Left lung (tissue), 10 donors: ENCODE measurements around the gene EIF4E2. TPM values are rescaled to one million over a fixed set of nuclear protein-coding genes. Genes with fewer than 3 reads are reported as not detected.

Experiments used
- ATAC-seq: fragments of 200-7000 bp; cut with Tn5 transposase; one replicate; pipeline ENCODE4 v1.9.1; 2020; ENCODE audit warnings: moderate library complexity
- DNase-seq, 4 donors: peaks; one replicate each; pipeline ENCODE4 v3.0.0-alpha.2; 2013 to 2020
- H3K27ac ChIP-seq, 2 donors: fragments of 200-600 bp; sonication (generic) in 1 of 2; one replicate each; pipeline versions ENCODE4 v1.5.0 to v1.8.0; 2020 to 2021
- H3K27me3 ChIP-seq, 2 donors: fragments of 200-600 bp; sonication (generic) in 1 of 2; one replicate each; pipeline versions ENCODE4 v1.5.0 to v1.8.0; 2020 to 2021
- H3K36me3 ChIP-seq, 2 donors: fragments of 200-600 bp; sonication (generic) in 1 of 2; one replicate each; pipeline versions ENCODE4 v1.5.0 to v1.8.0; 2020 to 2021
- H3K4me1 ChIP-seq, 2 donors: fragments of 200-600 bp; one replicate each; pipeline ENCODE4 v1.8.0; 2021
- H3K4me3 ChIP-seq, 2 donors: fragments of 200-600 bp; sonication (generic) in 1 of 2; one replicate each; pipeline versions ENCODE4 v1.5.0 to v1.8.0; 2020 to 2021; ENCODE audit warnings: mild to moderate bottlenecking in 1 of 2
- H3K9me3 ChIP-seq, 2 donors: fragments of 200-600 bp; sonication (generic) in 1 of 2; one replicate each; pipeline versions ENCODE4 v1.5.0 to v1.8.0; 2020 to 2021
- CTCF ChIP-seq, 2 donors: fragments of 200-600 bp; sonication (generic) in 1 of 2; IDR thresholded peaks; one replicate each; pipeline versions ENCODE4 v1.5.0 to v1.8.0; 2021; ENCODE audit warnings: antibody characterized with exemption in 2 of 2
- intact Hi-C, 2 donors: fragments of 100-400 bp; cut with DNase I; formaldehyde crosslinking; loops; one replicate each; pipeline versions ENCODE4 v1.11.2 to v1.14.2; 2022
- polyA plus RNA-seq, 6 donors: library from polyadenylated mRNA; unstranded; fragments of 120-200 nt; gene quantifications; one replicate each; pipeline ENCODE4 v1.2.1, GENCODE V29; 2013; ENCODE audit not compliant: insufficient read length in 6 of 6
- total RNA-seq, 2 donors: library from RNA; stranded (reverse); fragmentation: NEBNext Ultra II Directional; extraction: Animal tissue kit (Norgen Biotek cat#: 25700); gene quantifications; one replicate each; pipeline ENCODE4 v1.2.1, GENCODE V29; 2021
- donor health status: DM: no; HTN: yes; CAD: no.
- donor health status: DM: no; HTN: no; CAD: no.

Gene EIF4E2
- total and polyA plus RNA-seq, 8 donors: 67.4 to 108 (median 96.4) TPM

- H3K4me3 ChIP-seq: no peak overlapping the region
- H3K27me3 ChIP-seq: peaks cover 0 to 48% of the 10 kb centered on the region in 2 donors
- ATAC-seq (no peak), DNase-seq (no peak)
- H3K27ac ChIP-seq: no peak overlapping the region
- H3K36me3 ChIP-seq: no peaks in the 10 kb centered on the region
- H3K4me1 ChIP-seq: peaks cover 0 to 11% of the 10 kb centered on the region in 2 donors
- peaks cover 0 to 6% of the 10 kb centered on the region in 2 donors for H3K9me3 ChIP-seq
- intact Hi-C loops: no loop called here
- TF ChIP-seq CTCF (IDR thresholded peaks at IDR 0.05): no peak
These were observed 9.9 kb upstream of the EIF4E2 start for GRCh38 chr2:232540441-232541041.

- ATAC-seq (no peak), DNase-seq (peak in 1 of 4 donors; percentile 24)
- peaks cover 0 to 43% of the 10 kb centered on the region in 2 donors for H3K27me3 ChIP-seq
- no peak overlapping the region for H3K4me3 ChIP-seq
- no peak overlapping the region for H3K27ac ChIP-seq
- H3K9me3 ChIP-seq: peaks cover 0 to under 1% of the 10 kb centered on the region in 2 donors
- TF ChIP-seq CTCF (IDR thresholded peaks at IDR 0.05): no peak
- intact Hi-C loops: no loop called here
- H3K4me1 ChIP-seq: peaks cover 0 to 18% of the 10 kb centered on the region in 2 donors
- H3K36me3 ChIP-seq: no peaks in the 10 kb centered on the region
These were observed 9.1 kb upstream of the EIF4E2 start for GRCh38 chr2:232541195-232541960.

- Histone ChIP-seq H3K27ac (no peak overlapping the region), H3K36me3 (no peaks in the 10 kb centered on the region), H3K4me3 (no peak overlapping the region), H3K27me3 (peaks cover 0 to 39% of the 10 kb centered on the region in 2 donors), H3K9me3 (no peaks in the 10 kb centered on the region), H3K4me1 (peaks cover 0 to 20% of the 10 kb centered on the region in 2 donors)
- intact Hi-C loops: no loop called here
- TF ChIP-seq CTCF (IDR thresholded peaks at IDR 0.05): no peak
- DNase-seq (peak in 1 of 4 donors; percentile 31), ATAC-seq (no peak)
These were observed 8.4 kb upstream of the EIF4E2 start for GRCh38 chr2:232541961-232542714.

- intact Hi-C loops: no loop called here
These were observed 7.6 kb upstream of the EIF4E2 start for GRCh38 chr2:232542715-232543467.

More at GRCh38 chr2:232542715-232543467, 7.6 kb upstream of the EIF4E2 start:
- ATAC-seq: no peak
- Histone ChIP-seq H3K4me3 (no peak overlapping the region), H3K4me1 (peaks cover 0 to 20% of the 10 kb centered on the region in 2 donors), H3K27ac (no peak overlapping the region), H3K36me3 (no peaks in the 10 kb centered on the region), H3K27me3 (peaks cover 0 to 32% of the 10 kb centered on the region in 2 donors), H3K9me3 (no peaks in the 10 kb centered on the region)
- TF ChIP-seq CTCF (IDR thresholded peaks at IDR 0.05): no peak
- DNase-seq: peak in 1 of 4 donors; percentile 59
